GM19328 (cell line): ENCODE data around the gene ASAP2.
"Not testable (repeated sequence)": the region's sequence is repeated elsewhere in the genome, so short reads cannot be mapped to it uniquely, and the experiment has no call there.

Experiments used
- ATAC-seq: cut with Tn5 transposase; IDR thresholded peaks from one replicate; pipeline ENCODE4 v1.9.1; 2021; ENCODE audit warnings: mild to moderate bottlenecking, moderate library complexity; ENCODE audit not compliant: unreplicated experiment

The ASAP2 gene

GRCh38 chr2:9211496-9211895 is 4.9 kb downstream of the ASAP2 start:
- no peak for ATAC-seq

GRCh38 chr2:9212010-9212635 is 5.5 kb downstream of the ASAP2 start:
- ATAC-seq, result no peak

GRCh38 chr2:9212661-9213411 is 6.2 kb downstream of the ASAP2 start:
- ATAC-seq, result no peak

GRCh38 chr2:9213477-9214051 is 7.0 kb downstream of the ASAP2 start:
- ATAC-seq, result no peak

- ATAC-seq, result no peak
Measured at GRCh38 chr2:9214873-9215272, 8.3 kb downstream of the ASAP2 start.

- ATAC-seq, result no peak
Measured at GRCh38 chr2:9215680-9216079, 9.1 kb downstream of the ASAP2 start.

- ATAC-seq, result not testable (repeated sequence)
Measured at GRCh38 chr2:9216143-9216542, 9.5 kb downstream of the ASAP2 start.

- no peak for ATAC-seq
Measured at GRCh38 chr2:9217838-9218770, 11.5 kb downstream of the ASAP2 start.

- no peak for ATAC-seq
Measured at GRCh38 chr2:9219027-9219445, 12.4 kb downstream of the ASAP2 start.

- no peak for ATAC-seq
Measured at GRCh38 chr2:9220201-9220600, 13.6 kb downstream of the ASAP2 start.

GRCh38 chr2:9221223-9221622 is 14.6 kb downstream of the ASAP2 start:
- no peak for ATAC-seq

GRCh38 chr2:9222239-9222892 is 15.8 kb downstream of the ASAP2 start:
- no peak for ATAC-seq

- no peak for ATAC-seq
Measured at GRCh38 chr2:9222893-9223287, 16.3 kb downstream of the ASAP2 start.

GRCh38 chr2:9225806-9226205 is 19.2 kb downstream of the ASAP2 start:
- no peak for ATAC-seq

- ATAC-seq, result no peak
Measured at GRCh38 chr2:9226458-9227380, 20.1 kb downstream of the ASAP2 start.

GRCh38 chr2:9228088-9228751 is 21.6 kb downstream of the ASAP2 start:
- ATAC-seq, result no peak

GRCh38 chr2:9228781-9229469 is 22.3 kb downstream of the ASAP2 start:
- no peak for ATAC-seq

GRCh38 chr2:9229470-9229820 is 22.8 kb downstream of the ASAP2 start:
- ATAC-seq, result no peak
